Measurements from ENCODE around the gene PLCH1.

The PLCH1 gene

DNA sequence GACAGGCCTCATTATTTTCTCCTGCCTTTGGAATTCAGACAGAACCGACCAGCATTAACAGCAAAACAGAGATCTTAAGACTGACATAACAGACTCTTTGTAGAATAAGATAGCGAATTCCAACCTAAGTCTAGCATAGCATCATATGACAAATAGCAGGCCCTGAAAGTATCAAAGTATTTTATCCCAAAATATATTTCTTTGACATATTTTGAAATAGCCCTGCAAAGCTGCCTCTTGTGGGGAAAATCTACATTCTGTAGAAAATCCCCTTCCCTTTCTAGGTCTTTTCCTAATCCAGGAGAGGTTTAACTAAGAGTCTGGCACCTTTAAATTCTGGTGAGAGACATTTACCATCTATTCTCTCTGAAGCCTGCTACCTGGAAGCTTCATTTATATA lies 417.0 kb downstream of the PLCH1 start:
- no peak for DNase-seq

DNA sequence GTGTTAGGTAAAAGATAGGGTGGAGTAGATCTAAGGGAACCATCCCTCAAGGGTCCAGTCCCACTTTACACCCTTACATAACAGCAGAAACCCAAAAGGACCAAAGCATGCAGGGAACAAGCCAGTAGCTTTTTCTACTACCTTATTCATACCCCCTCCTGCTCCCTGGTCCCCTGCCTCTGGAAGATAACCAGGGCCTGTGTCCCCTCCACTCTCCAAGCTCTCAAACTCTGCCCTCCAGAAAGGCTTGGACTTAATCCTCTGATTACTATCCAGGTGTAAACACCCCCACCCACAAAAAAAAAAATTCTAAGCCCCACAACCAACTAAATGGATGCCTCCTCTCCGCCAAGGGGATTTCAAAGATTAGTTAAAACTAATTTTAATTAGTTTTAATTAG lies 417.4 kb downstream of the PLCH1 start:
- DNase-seq, result no peak

- no peak for DNase-seq
These were observed 418.0 kb downstream of the PLCH1 start for GRCh38 chr3:155326901-155327300.

DNA sequence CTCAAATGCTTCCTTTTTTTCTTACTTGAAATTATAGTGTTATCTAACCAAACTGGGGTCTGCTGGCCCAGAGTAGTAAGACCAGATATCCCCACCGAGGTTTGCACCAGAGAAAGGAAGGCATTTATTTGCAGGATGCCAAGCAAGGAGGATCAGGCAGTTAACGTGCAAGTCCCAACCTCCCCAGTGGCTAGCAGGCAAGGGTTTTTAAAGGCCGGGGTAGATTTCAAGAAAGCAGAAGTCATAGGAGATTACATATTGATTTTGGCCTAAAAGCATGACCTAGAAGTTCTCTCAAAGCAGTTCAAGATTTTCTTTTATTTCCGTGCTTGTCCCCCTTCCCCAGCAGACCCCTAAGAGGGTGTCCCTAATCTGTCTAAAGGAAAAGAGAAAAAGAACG lies 418.6 kb downstream of the PLCH1 start:
- DNase-seq, result no peak
